AG10803 (cell line): ENCODE data around the gene SGIP1.

ENCODE experiments used
- DNase-seq: peaks from one replicate; pipeline ENCODE4 v3.0.0; 2010; ENCODE audit warnings: low read depth
- H3K4me3 ChIP-seq: 2 replicates; pipeline ENCODE4 v1.5.1; 2011; ENCODE audit warnings: mild to moderate bottlenecking, low read length, control low read depth
- TF ChIP-seq, protein P1 (sequence below): conservative IDR thresholded peaks from 2 replicates; pipeline ENCODE4 v1.5.1; 2011; ENCODE audit warnings: mild to moderate bottlenecking, low read length, control low read depth, inconsistent platforms

The SGIP1 gene

DNA sequence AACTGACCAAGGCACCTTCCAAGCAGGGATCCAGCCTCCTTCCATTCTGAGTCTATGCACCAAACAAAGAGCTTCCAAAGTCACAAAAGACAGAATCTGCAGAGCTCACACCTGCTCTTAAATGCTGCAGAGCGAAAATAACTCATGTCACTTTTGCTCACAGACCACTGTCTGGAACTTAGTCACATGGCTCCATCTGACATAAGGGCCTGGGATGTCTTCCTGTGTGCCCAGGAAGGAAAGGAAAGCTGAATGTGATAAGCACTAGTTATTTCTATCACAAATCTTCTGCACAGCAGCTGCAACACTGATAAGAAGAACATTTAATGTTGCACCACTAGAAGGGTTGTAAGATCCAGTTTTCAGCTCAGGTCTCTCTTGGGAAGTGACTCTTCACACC is 39.5 kb upstream of the SGIP1 start:
- TF ChIP-seq, protein P1, sequence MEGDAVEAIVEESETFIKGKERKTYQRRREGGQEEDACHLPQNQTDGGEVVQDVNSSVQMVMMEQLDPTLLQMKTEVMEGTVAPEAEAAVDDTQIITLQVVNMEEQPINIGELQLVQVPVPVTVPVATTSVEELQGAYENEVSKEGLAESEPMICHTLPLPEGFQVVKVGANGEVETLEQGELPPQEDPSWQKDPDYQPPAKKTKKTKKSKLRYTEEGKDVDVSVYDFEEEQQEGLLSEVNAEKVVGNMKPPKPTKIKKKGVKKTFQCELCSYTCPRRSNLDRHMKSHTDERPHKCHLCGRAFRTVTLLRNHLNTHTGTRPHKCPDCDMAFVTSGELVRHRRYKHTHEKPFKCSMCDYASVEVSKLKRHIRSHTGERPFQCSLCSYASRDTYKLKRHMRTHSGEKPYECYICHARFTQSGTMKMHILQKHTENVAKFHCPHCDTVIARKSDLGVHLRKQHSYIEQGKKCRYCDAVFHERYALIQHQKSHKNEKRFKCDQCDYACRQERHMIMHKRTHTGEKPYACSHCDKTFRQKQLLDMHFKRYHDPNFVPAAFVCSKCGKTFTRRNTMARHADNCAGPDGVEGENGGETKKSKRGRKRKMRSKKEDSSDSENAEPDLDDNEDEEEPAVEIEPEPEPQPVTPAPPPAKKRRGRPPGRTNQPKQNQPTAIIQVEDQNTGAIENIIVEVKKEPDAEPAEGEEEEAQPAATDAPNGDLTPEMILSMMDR = no peak
- H3K4me3 ChIP-seq = no peak overlapping the region
- DNase-seq = no peak

DNA sequence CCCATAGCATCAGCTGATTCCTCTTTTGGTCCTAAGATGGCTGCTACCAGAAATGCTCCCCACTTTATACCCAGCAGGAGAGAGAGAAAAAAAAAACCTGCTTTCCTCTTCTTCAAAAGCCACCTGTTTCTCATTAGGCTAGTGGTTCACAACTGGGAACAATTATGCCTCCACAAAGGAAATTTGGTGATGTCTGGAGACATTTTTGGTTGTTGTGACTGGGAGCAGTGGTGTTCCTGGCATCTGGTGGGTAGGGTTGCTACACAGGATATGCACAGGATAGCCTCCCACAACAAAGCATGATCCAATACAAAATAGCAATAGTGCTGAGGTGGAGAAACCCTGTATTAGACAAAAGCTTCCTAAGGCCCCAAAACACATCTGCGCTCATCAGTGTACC is 38.5 kb upstream of the SGIP1 start:
- peak; percentile 99 for DNase-seq
- TF ChIP-seq, protein P1 = no peak
- no peak overlapping the region for H3K4me3 ChIP-seq

DNA sequence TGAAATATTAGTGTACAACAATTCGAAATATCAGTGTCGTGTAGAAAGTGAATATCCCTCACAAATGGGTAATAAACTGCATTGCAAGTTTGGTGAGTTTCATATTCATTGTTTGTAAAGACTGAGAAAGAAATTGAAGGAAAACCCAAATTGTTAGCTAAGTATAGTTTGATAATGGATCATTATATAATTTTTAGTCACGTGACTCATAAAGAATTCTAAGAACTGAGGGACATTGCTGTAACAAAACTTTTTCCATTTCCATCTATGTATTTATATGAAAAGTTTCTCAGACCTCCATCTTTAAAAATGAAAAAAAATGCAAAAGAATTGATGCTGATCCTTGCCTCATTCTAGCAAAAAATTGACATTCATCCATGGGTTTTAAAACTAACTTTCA is 36.0 kb upstream of the SGIP1 start:
- no peak for DNase-seq
- H3K4me3 ChIP-seq = no peak overlapping the region
- TF ChIP-seq, protein P1 = no peak

DNA sequence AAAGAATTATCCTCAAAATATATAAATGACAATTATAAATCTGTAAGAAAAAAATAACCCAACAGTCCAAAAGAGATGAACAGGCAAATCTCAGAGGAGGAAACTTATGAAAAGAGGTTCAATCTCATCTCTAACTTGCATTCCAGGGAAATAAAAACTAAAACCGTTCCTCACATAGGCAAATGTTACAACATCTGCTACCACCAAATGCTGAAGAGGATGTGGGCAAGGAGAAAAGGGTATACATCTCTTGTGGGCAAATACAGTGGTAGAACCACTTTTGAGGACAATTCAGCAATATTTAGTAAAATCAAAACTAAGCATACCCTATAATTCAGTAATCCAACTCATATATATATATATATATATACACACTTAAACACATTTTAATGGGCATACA is 33.7 kb upstream of the SGIP1 start:
- TF ChIP-seq, protein P1 = no peak
- peak; percentile 52 for DNase-seq
- H3K4me3 ChIP-seq = no peak overlapping the region

DNA sequence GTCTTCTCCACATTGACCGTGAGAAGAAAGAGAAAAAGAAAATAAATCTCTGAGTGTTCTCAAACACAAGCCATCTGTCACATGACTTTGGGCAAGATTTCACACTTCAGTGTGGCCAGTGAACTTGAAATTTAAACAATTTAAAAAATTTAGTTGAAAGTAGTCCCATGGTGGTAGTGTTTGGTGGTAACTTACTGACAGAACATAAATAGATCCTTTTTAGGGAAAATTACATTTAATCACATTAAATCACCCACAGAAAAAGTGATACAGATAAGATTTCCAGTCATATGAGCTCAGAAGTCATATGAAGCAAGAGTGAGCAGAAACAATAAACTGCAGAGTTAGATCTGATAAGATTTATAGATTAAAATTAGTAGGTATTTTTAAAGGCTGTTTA is 31.9 kb upstream of the SGIP1 start:
- TF ChIP-seq, protein P1 = no peak
- no peak overlapping the region for H3K4me3 ChIP-seq
- no peak for DNase-seq

DNA sequence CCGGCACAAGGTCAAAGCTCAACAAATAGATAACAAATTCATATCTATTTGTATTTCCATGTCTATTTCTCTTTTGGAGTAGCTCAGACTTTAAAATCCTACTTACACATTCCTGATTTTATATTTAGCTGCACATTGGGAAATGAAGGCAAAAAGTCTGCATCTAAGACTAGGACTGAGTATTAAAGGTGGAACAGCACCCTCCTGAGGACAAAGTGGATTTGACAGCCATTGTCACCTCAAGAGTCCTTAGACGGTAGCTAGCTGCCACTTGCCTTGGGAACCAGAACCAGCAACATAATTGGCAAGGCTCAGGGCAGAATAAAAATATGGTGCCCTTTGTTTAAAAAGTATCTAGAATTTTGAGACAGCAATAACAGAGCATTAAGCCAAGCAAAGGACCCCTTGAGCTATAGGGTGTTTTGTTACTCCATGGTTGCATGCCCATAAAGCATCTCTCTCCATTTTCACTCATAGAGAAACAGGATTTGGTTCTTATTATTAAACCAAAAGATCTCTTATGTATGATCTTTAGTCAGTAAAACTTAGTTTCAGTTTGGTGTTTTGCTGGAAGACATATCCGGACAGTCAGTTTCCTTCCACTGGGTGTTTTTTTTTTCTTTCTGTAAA is 30.0 kb upstream of the SGIP1 start:
- peak; percentile 81 for DNase-seq
- no peak overlapping the region for H3K4me3 ChIP-seq
- TF ChIP-seq, protein P1 = peak; percentile 85

DNA sequence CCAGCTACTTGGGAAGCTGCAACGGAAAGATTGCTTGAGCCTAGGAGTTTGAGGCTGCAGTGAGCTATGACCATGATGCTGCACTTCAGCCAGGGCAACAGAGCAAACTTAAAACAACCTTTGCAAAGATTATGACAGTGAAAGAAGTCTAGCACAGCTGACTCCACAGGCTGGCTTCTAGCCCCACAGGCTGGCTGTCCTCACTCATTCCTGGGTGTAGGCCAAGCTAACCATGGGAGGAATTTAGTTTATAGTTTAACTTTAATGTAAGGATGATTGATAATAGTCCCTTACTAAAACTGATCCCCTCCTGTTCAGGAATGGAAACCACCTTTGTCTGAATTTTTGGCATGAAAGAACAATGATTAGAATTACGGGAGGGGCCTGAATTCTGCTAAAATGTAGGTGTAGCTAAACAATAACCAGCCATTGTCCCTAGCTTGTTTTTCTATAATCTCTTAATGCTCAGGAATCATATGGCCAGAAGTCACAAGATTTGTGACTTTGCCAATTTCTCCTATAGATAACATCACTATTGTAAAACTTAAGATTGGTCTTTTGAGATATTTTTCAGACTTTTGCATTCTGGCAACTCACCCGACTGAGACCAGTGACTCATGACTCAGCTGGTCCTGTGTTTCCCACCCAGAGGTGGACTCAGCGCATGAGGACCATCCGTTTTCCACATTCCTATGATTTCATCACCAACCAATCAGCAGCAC is 28.1 kb upstream of the SGIP1 start:
- peak; percentile 32 for DNase-seq
- H3K4me3 ChIP-seq = no peak overlapping the region
- TF ChIP-seq, protein P1 = no peak
